COLO829 (cell line): ENCODE measurements around the gene SMG5.

Experiments used
- DNase-seq: peaks from one replicate; pipeline ENCODE4 v3.0.0; 2012; ENCODE audit warnings: low spot score

The SMG5 gene

DNA sequence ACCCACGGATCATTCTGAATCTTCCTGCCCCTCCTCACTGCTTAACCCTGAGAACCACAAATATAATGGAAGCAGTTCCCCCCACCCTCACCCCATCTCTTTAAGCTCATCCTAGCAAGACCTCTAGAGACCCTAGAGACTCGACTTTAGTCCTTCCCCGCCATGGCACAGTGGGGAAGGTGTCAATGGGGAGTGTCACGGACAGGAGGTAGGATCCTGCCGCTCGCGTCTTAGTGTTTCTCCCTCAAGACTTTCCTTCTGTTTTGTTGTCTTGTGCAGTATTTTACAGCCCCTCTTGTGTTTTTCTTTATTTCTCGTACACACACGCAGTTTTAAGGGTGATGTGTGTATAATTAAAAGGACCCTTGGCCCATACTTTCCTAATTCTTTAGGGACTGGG lies 70.5 kb downstream of the SMG5 start:
- DNase-seq, result no peak

DNA sequence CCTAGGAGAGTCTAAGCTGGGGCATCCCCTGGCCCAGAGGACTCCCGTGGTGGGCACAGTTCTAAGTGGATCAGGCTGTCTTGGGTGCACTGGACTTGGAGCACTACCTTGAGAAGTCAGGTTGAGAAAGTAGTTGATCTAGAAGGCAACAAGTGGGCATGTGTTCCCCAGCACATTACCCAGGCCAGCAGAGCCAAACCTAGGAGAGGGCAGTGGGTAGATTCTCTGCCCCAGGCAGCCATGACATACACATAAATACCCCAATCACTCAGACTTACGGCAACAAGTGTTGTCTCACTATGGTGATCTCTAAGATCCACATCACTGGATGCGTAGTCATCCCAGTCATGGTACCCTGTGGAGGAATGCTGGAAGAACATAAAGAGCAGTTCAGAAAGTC lies 71.4 kb downstream of the SMG5 start:
- DNase-seq, result no peak

DNA sequence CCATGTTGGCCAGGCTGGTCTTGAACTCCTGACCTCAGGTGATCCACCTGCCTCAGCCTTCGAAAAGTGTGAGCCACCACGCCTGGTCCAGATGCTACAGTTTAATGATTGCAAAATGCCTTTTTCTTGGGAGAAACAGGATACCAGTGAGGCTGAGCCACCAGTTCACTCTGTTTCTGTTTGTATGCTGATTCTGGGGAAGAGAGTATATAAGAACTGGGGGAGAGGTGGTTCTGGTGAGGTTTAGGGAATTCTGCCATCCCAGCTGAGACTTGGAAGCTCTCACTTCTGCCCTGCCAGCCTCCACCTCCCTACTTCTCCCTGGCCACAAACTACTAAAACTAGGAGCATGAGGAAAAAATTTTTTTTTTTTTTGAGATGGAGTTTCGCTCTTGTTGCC lies 77.9 kb downstream of the SMG5 start:
- no peak for DNase-seq

DNA sequence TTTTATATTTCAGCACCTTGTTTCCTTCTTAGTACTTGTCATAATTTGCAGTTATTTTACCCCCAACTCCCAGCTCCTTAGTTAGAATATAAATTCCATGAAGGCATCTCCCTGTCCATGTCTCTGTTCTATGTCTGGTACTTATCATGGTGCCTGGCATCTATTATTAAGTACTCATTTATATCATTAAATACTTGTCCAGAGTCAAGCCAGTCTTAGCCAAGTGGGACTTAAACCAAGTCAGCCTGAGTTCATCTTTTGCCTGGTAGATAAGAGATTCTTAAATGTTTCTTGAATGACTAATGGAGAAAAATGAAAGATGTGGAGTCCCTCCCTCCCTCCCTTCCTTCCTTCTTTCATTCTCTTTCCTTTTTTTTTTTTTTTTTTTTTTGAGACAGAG lies 79.3 kb downstream of the SMG5 start:
- no peak for DNase-seq

DNA sequence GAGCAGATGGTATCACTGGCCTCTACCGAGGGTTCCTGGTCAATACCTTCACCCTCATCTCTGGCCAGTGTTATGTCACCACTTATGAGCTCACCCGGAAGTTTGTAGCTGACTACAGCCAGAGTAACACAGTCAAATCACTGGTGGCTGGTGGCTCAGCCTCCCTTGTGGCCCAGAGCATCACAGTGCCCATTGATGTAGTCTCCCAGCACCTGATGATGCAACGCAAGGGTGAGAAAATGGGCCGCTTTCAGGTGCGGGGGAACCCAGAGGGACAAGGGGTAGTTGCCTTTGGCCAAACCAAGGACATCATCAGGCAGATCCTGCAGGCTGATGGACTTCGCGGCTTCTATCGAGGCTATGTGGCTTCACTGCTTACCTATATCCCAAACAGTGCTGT lies 82.6 kb downstream of the SMG5 start:
- no peak for DNase-seq
